ENCODE data around the gene DCUN1D3.

- TF ChIP-seq, protein P1, sequence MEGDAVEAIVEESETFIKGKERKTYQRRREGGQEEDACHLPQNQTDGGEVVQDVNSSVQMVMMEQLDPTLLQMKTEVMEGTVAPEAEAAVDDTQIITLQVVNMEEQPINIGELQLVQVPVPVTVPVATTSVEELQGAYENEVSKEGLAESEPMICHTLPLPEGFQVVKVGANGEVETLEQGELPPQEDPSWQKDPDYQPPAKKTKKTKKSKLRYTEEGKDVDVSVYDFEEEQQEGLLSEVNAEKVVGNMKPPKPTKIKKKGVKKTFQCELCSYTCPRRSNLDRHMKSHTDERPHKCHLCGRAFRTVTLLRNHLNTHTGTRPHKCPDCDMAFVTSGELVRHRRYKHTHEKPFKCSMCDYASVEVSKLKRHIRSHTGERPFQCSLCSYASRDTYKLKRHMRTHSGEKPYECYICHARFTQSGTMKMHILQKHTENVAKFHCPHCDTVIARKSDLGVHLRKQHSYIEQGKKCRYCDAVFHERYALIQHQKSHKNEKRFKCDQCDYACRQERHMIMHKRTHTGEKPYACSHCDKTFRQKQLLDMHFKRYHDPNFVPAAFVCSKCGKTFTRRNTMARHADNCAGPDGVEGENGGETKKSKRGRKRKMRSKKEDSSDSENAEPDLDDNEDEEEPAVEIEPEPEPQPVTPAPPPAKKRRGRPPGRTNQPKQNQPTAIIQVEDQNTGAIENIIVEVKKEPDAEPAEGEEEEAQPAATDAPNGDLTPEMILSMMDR (IDR thresholded peaks at IDR 0.05 in 2 of 3, conservative IDR thresholded peaks at IDR 0.05 in 1 of 3; ENCODE audit: borderline replicate concordance in 1 of 3, insufficient read depth in 1 of 3, low read depth in 2 of 3, low read length in 2 of 3), result no peak
- no peak for TF ChIP-seq ZFX (IDR thresholded peaks at IDR 0.05)
- TF ChIP-seq, protein P2, sequence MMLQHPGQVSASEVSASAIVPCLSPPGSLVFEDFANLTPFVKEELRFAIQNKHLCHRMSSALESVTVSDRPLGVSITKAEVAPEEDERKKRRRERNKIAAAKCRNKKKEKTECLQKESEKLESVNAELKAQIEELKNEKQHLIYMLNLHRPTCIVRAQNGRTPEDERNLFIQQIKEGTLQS (IDR thresholded peaks at IDR 0.05), result no peak
- TF ChIP-seq POLR2A (IDR thresholded peaks at IDR 0.05; ENCODE audit: borderline replicate concordance, extremely low read depth, insufficient read depth, insufficient read length), result no peak
- TF ChIP-seq SRF (IDR thresholded peaks at IDR 0.05; ENCODE audit: low read depth), result no peak
- no peak for TF ChIP-seq TCF7L2 (IDR thresholded peaks at IDR 0.05; ENCODE audit: borderline replicate concordance, extremely low read depth, insufficient read depth, insufficient read length)
- TF ChIP-seq POLR2AphosphoS5 (IDR thresholded peaks at IDR 0.05; ENCODE audit: low read depth, low read length), result no peak
- no peak for TF ChIP-seq EZH2 (IDR thresholded peaks at IDR 0.05)
- no peak for TF ChIP-seq RAD21 (IDR thresholded peaks at IDR 0.05; ENCODE audit: low read depth)
These were observed 40.9 kb upstream of the DCUN1D3 start for GRCh38 chr16:20940871-20941635.
